PC-3 (cell line): ENCODE data around the gene DNAH3.
"Not testable (repeated sequence)": the region's sequence is repeated elsewhere in the genome, so short reads cannot be mapped to it uniquely, and the experiment has no call there.

Experiments
- EZH2phosphoT487 ChIP-seq: fragments of 300-600 bp; sonication (generic); IDR thresholded peaks from 2 replicates; pipeline ENCODE4 v1.6.1; 2018; ENCODE audit warnings: mild to moderate bottlenecking, antibody characterized with exemption, low read length, borderline replicate concordance
- TF ChIP-seq, protein P1 (sequence below): fragments of 300-600 bp; sonication (generic); conservative IDR thresholded peaks from 2 replicates; pipeline ENCODE4 v1.5.1; 2017; ENCODE audit warnings: antibody characterized with exemption, low read depth, mild to moderate bottlenecking, low read length

DNA sequence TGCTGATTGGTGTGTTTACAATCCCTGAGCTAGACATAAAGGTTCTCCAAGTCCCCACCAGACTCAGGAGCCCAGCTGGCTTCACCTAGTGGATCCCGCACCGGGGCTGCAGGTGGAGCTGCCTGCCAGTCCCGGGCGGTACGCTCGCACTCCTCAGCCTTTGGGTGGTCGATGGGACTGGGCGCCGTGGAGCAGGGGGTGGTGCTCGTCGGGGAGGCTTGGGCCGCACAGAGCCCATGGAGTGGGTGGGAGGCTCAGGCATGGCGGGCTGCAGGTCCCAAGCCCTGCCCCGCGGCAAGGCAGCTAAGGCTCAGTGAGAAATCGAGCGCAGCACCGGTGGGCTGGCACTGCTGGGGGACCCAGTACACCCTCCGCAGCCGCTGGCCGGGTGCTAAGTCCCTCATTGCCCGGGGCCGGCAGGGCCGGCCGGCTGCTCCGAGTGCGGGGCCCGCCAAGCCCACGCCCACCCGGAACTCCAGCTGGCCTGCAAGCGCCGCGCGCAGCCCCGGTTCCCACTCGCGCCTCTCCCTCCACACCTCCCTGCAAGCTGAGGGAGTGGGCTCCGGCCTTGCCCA is 161.1 kb downstream of the DNAH3 start:
- TF ChIP-seq, protein P1, sequence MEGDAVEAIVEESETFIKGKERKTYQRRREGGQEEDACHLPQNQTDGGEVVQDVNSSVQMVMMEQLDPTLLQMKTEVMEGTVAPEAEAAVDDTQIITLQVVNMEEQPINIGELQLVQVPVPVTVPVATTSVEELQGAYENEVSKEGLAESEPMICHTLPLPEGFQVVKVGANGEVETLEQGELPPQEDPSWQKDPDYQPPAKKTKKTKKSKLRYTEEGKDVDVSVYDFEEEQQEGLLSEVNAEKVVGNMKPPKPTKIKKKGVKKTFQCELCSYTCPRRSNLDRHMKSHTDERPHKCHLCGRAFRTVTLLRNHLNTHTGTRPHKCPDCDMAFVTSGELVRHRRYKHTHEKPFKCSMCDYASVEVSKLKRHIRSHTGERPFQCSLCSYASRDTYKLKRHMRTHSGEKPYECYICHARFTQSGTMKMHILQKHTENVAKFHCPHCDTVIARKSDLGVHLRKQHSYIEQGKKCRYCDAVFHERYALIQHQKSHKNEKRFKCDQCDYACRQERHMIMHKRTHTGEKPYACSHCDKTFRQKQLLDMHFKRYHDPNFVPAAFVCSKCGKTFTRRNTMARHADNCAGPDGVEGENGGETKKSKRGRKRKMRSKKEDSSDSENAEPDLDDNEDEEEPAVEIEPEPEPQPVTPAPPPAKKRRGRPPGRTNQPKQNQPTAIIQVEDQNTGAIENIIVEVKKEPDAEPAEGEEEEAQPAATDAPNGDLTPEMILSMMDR, result not testable (repeated sequence)
- not testable (repeated sequence) for TF ChIP-seq EZH2phosphoT487
